Inflammatory macrophage treated with lipopolysaccharide for 1 hour (primary cell): ENCODE data around the gene CLC.
"Not testable (repeated sequence)": the region's sequence is repeated elsewhere in the genome, so short reads cannot be mapped to it uniquely, and the experiment has no call there.

ENCODE experiments used
- DNase-seq, 2 donors: peaks; one replicate each; pipeline ENCODE4 v3.0.0-alpha.2; 2020 to 2022

The CLC gene

DNA sequence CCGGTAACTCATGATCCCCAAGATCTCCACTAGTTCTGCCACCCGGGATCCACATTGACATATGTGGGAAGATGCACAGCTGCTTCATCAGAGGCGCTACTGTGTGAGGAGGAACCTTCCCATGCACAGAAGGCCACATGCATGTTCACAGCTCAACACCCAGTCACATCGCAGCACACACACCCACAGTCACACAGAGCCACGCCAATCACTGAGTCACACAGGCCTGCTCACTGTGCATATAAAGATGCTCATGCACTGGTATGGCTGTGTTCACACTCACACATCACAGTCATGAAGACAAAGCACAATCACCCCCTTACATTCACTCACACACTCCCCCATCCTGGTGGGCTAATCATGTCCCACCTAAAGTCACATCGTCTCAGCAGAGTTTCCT, 9.8 kb downstream of the CLC start:
- no peak for DNase-seq

DNA sequence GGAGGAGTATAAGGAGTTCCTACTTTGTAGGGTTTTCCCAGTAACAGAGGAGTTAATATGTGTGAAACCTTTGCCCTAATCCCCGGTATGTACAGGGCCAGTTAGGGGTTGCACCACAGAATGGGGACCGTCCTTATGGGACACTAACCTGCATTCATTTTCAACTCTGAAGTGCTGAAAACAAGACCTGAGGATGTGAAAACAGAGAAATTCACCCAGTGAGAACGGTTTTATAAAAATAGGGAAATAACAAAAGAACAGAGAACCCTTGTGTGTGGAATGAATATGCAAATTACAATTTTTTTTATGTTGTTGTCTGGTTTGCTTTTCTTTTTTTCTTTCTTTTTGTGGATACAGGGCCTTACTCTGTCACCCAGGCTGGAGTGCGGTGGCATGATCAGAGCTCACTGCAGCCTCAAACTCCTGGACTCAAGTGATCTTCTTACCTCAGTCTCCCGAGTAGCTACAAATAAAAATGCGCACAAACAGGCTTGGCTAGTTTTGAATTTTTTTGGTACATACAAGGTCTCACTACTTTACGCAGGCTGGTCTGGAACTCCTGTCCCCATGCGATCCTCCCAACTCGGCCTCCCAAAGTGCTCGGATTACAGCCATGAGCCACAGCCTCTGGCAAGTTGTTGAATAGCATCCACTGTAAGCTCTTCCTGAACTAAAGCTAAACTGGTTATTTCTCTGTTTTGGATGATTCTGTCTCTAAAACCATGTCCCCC, 10.6 kb downstream of the CLC start:
- DNase-seq = no peak

DNA sequence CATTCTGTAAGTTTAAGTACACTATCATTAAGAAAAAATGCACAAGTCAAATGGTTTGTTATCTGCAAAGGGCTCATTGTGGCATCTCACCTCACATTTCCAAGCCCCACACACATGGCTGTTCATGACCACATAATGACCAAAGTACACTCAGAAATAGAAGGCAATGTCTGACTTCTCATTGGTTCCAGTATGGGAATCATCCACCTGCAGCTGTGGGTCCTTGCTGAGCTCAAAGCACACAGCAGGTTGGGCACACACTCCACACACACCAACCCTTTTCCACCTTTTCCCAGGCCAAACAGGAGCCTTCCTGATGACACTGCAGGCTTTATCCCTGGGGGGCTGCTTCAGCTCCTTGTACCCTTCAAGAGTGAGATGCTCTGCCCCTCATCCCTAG, 11.8 kb downstream of the CLC start:
- no peak for DNase-seq

GRCh38 chr19:39720144-39720543, 17.7 kb downstream of the CLC start:
- DNase-seq = not testable (repeated sequence)

DNA sequence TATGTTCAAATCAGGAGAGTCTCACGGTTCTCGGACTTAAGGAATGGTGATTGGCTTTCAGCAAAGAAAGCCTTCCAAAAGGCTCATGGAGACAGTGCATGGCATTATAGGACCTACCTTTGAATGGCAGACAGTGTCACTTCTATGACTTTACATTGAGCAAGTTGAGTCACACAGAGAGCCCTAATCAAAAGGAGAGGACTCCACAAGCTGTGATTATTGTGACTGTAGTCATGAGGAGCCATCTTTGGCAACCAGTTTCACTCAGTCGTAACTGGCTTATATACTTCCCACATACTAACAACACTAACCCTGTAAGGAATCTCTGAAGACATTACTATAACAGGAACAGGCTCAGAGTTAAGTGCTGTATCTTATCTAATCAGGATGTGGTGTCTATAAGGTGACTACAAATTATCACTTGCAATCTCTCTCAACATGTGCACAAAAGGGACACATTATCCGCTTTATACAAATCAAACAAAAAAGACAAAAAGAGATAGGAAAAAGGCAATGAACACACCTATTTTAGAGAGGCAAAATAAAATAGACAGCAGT, 27.4 kb downstream of the CLC start:
- no peak for DNase-seq

GRCh38 chr19:39709026-39709872, 28.6 kb downstream of the CLC start:
- no peak for DNase-seq

- DNase-seq = no peak
These were observed 29.2 kb downstream of the CLC start for GRCh38 chr19:39708594-39708993.

DNA sequence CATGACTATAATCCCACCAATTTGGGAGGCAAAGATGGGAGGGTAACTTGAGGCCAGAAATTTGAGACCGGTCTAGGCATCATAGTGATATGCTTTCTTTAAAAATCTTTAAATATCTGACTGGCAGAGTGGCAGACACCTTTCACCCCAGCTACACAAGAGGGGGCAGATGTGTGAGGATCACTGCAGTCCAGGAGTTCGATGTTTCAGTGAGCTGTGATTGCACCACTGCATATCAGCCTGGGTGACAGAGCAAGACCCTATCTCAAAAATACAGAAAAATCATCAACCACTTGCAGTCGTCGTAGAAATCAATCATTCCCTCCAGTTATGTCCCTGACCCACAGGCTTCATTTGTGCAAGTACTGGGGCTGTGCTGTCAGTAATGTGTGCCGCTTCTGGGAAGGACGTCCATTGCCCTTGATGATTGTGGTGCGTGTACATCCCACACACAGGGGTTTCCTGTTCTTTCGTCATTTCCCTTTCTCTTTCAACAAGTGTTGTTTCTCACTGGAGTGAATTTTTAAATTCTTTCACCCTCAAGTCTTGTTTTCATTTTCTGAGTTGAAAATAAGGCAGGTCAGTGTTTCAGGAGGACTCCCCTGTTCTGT, 32.1 kb downstream of the CLC start:
- DNase-seq = peak; percentile 37 to 45

GRCh38 chr19:39704181-39705044, 33.4 kb downstream of the CLC start, which contains the start of gene LGALS14:
Gene LGALS14 (plus strand): TSS chr19:39704481. CDS start chr19:39704529, 48 bp downstream.
- DNase-seq = no peak

- DNase-seq = no peak
These were observed 36.5 kb downstream of the CLC start for GRCh38 chr19:39701291-39701690.

- no peak for DNase-seq
These were observed 39.3 kb downstream of the CLC start for GRCh38 chr19:39698535-39698934.

DNA sequence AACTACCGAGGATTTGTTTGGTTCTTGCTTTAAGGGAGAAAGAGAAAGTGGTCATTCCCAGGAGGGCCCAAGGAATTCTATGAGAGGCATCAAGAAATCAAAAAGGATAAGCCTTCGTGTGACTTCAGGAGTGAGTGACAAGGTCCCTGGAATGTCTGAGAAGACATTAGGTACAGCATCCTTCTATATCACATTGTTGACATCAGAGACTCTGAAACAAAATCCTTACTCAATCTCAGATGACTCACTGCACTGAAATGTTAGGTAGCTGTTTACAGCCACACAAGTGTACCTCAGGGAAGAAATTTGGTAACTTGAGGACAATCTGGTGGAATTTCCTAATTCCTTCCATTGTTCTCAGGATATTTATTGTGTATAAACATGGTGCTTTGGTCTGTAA, 41.4 kb downstream of the CLC start:
- DNase-seq = no peak

DNA sequence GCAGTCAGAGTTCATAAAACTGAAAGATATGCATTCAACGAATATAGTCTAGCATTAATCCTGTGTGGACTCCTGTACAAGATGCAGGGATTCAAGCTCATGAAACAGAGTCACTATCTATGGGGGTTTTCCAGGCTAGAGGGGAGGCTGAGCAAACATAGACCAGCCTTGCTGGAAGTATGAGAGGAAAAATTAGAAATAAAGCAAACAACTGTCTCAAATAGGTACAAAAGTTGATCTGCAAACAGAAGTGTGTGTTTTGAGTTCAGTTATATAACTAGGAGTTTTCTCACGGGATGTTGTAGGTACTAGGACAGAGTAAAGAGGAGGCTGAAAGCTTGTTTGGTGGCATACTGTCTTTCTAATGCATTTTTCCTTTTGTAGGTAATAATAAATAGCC, 42.1 kb downstream of the CLC start:
- no peak for DNase-seq

- no peak for DNase-seq
These were observed 45.0 kb downstream of the CLC start for GRCh38 chr19:39692822-39693221.

GRCh38 chr19:39692166-39692565, 45.7 kb downstream of the CLC start:
- no peak for DNase-seq

- not testable (repeated sequence) for DNase-seq
These were observed 49.2 kb downstream of the CLC start for GRCh38 chr19:39688637-39689036.

- DNase-seq = peak in 1 of 2 donors; percentile 21
These were observed 51.1 kb downstream of the CLC start for GRCh38 chr19:39686739-39687138.

- DNase-seq = peak; percentile 12 to 16
These were observed 53.6 kb downstream of the CLC start for GRCh38 chr19:39684267-39684666.

- no peak for DNase-seq
These were observed 56.4 kb downstream of the CLC start for GRCh38 chr19:39681416-39681815.
